Heart right ventricle (tissue), 16 donors: Measurements from ENCODE around the gene ABHD16B. TPM values are rescaled to one million over a fixed set of nuclear protein-coding genes. Genes with fewer than 3 reads are reported as not detected.

Experiments used
- ATAC-seq, 8 donors: fragments of 200-7000 bp; cut with Tn5 transposase; one replicate each; pipeline ENCODE4 v1.9.1; 2020; ENCODE audit warnings: mild to moderate bottlenecking in 8 of 8, moderate library complexity in 8 of 8, moderate number of reproducible peaks in 1 of 8
- DNase-seq, 2 donors: peaks; one replicate each; pipeline ENCODE4 v3.0.0-alpha.2; 2020
- H3K27ac ChIP-seq, 10 donors: fragments of 200-600 bp; sonication (generic) in 2 of 10; one replicate each; pipeline versions ENCODE4 v1.5.0 to v1.8.0; 2020 to 2022; ENCODE audit warnings: mild to moderate bottlenecking in 3 of 10
- H3K27me3 ChIP-seq, 7 donors: fragments of 200-600 bp; one replicate each; pipeline ENCODE4 v1.8.0; 2021 to 2022; ENCODE audit warnings: mild to moderate bottlenecking in 2 of 7
- H3K36me3 ChIP-seq, 9 donors: fragments of 200-600 bp; sonication (generic) in 1 of 9; one replicate each; pipeline versions ENCODE4 v1.5.0 to v1.8.0; 2020 to 2022; ENCODE audit warnings: mild to moderate bottlenecking in 2 of 9
- H3K4me1 ChIP-seq, 9 donors: fragments of 200-600 bp; sonication (generic) in 1 of 9; one replicate each; pipeline versions ENCODE4 v1.5.0 to v1.8.0; 2020 to 2022; ENCODE audit warnings: mild to moderate bottlenecking in 4 of 9
- H3K4me3 ChIP-seq, 10 donors: fragments of 200-600 bp; sonication (generic) in 2 of 10; one replicate each; pipeline versions ENCODE4 v1.5.0 to v1.8.0; 2020 to 2022; ENCODE audit warnings: mild to moderate bottlenecking in 7 of 10, moderate library complexity in 2 of 10
- H3K9me3 ChIP-seq, 11 donors: fragments of 200-600 bp in 10 of 11; sonication (generic) in 2 of 11; one replicate each; pipeline versions ENCODE4 v1.5.0 to v1.8.0; 2013 to 2022; ENCODE audit warnings: mild to moderate bottlenecking in 2 of 11, control low read depth in 1 of 11, moderate library complexity in 1 of 11
- CTCF ChIP-seq, 9 donors: fragments of 200-600 bp; sonication (generic) in 2 of 9; IDR thresholded peaks; one replicate each; pipeline versions ENCODE4 v1.5.0 to v1.8.0; 2021 to 2022; ENCODE audit warnings: antibody characterized with exemption in 9 of 9, mild to moderate bottlenecking in 5 of 9, moderate library complexity in 1 of 9
- WGBS, 2 donors: extraction: QIAGEN DNeasy Blood & Tissue Kit; methylation state at CpG; one replicate each; pipeline ENCODE4 v1.1.7; 2013; ENCODE audit warnings: inconsistent platforms in 1 of 2; 5-methylcytosine and 5-hydroxymethylcytosine counted together
- intact Hi-C, 10 donors: fragments of 100-400 bp; cut with DNase I; formaldehyde crosslinking; loops; one replicate each; pipeline versions ENCODE4 v1.11.1 to v1.14.2; 2022
- polyA plus RNA-seq, 2 donors: library from polyadenylated mRNA; stranded (reverse); fragments of 200-250 nt; gene quantifications; one replicate each; pipeline ENCODE4 v1.2.3, GENCODE V29; 2013
- total RNA-seq, 10 donors: library from RNA; stranded (reverse); fragmentation: NEBNext Ultra II Directional in 3 of 10; extraction: Animal tissue kit (Norgen Biotek cat#: 25700) in 3 of 10; gene quantifications; one replicate each; pipeline versions ENCODE4 v1.2.1 to v1.2.4, GENCODE V29; 2021 to 2023
- donor health status: Arrhythmogenic right ventricular cardiomyopathy.
- donor health status: ischemic (EF 13 %, LVEDD 7.1; RV severe dilation, severe dysfunction).
- donor health status: healthy with polysubstance abuse.
- donor health status: DM: no; HTN: yes; CAD: no.
- donor health status: DM: no; HTN: no; CAD: no.
- donor health status: ischemic (EF 25% LVEDD 6.9; RV normal size, moderate dysfunction).
- donor health status: ischemic (EF 25% LVEDD 5.7; RV mildly dilated, moderate dysfunction).
- donor health status: healthy.
- donor health status: DM: yes; HTN: yes; CAD: no.
- donor health status: Ischemic cardiomyopathy.
- donor health status: ischemic (EF 35%, LVEDD 5.7; RV mildly dilated, moderate dysfunction).
- donor health status: nonischemic (EF 11% LVEDD 7.7; RV severe dilation, severe dysfunction).
- donor health status: DM: yes; HTN: yes; CAD: no.
- donor health status: PGD.
- donor health status: ischemic (EF 29% LVEDD 5.4; RV normal size, mild dysfunction).
- donor health status: nonischemic (EF 23%, LVEDD 6.1; RV moderate dilation, normal function).

ABHD16B gene
- total and polyA plus RNA-seq, 12 donors, result 0.32 to 0.59 TPM; not detected in 10

- Histone ChIP-seq H3K4me1 (peaks cover 26 to 49% (median 45%) of the 10 kb centered on the region in 9 donors), H3K9me3 (no peaks in the 10 kb centered on the region), H3K4me3 (no peak overlapping the region), H3K36me3 (no peaks in the 10 kb centered on the region), H3K27me3 (peaks cover 0 to 42% (median 0%) of the 10 kb centered on the region in 7 donors), H3K27ac (peak overlapping the region in 9 of 10 donors; percentile 26 to 98 (median 77))
- DNase-seq (no peak), ATAC-seq (no peak)
- intact Hi-C loops, result no loop called here
- 76 to 79% methylated on average over 20 of the region's 20 CpGs for WGBS, 2 donors
- no peak for TF ChIP-seq CTCF (IDR thresholded peaks at IDR 0.05)
These were observed 27.4 kb upstream of the ABHD16B start for GRCh38 chr20:63833776-63834490.

- intact Hi-C loops, result no loop called here
- Histone ChIP-seq H3K36me3 (no peaks in the 10 kb centered on the region), H3K27me3 (peaks cover 0 to 37% (median 0%) of the 10 kb centered on the region in 7 donors), H3K4me1 (peaks cover 26 to 44% (median 39%) of the 10 kb centered on the region in 9 donors), H3K27ac (peak overlapping the region in 9 of 10 donors; percentile 26 to 98 (median 77)), H3K4me3 (peak overlapping the region in 1 of 10 donors; percentile 12), H3K9me3 (no peaks in the 10 kb centered on the region)
- no peak for TF ChIP-seq CTCF (IDR thresholded peaks at IDR 0.05)
- DNase-seq (no peak), ATAC-seq (no peak)
- 79 to 86% methylated on average over 9 of the region's 9 CpGs for WGBS, 2 donors
These were observed 26.8 kb upstream of the ABHD16B start for GRCh38 chr20:63834491-63834880.

- ATAC-seq (peak; percentile 75 to 91 (median 88)), DNase-seq (peak; percentile 87 to 92)
- intact Hi-C loops, result no loop called here
- Histone ChIP-seq H3K36me3 (no peaks in the 10 kb centered on the region), H3K27ac (peak overlapping the region in 9 of 10 donors; percentile 36 to 98 (median 77)), H3K4me1 (peaks cover 26 to 41% (median 37%) of the 10 kb centered on the region in 9 donors), H3K27me3 (peaks cover 0 to 29% (median 0%) of the 10 kb centered on the region in 7 donors), H3K9me3 (no peaks in the 10 kb centered on the region), H3K4me3 (peak overlapping the region in 2 of 10 donors; percentile 11 to 12)
- no peak for TF ChIP-seq CTCF (IDR thresholded peaks at IDR 0.05)
- 21 to 28% methylated on average over 19 to 21 of the region's 21 CpGs for WGBS, 2 donors
These were observed 26.1 kb upstream of the ABHD16B start for GRCh38 chr20:63835021-63835858.
